Esophagus muscularis mucosa (tissue), 3 donors: ENCODE data around the gene CIRBP.

Experiments used
- POLR2A ChIP-seq: fragments of 450-650 bp; IDR thresholded peaks from one replicate; pipeline ENCODE4 v1.6.1; 2017; ENCODE audit warnings: antibody characterized with exemption, moderate library complexity, mild to moderate bottlenecking, low read depth
- POLR2AphosphoS5 ChIP-seq, 2 donors: sonication (generic); formaldehyde crosslinking; IDR thresholded peaks; one replicate each; pipeline ENCODE4 v1.6.1; 2017; ENCODE audit warnings: antibody characterized with exemption in 2 of 2
- TF ChIP-seq, protein P1 (sequence below), 3 experiments: fragments of 200-600 bp in 2 of 3; fragments of 450-650 bp in 1 of 3; sonication (generic) in 2 of 3; IDR thresholded peaks; one replicate each; pipeline ENCODE4 v1.5.1; 2017 to 2019; ENCODE audit warnings: antibody characterized with exemption in 3 of 3, mild to moderate bottlenecking in 2 of 3, moderate library complexity in 1 of 3

DNA sequence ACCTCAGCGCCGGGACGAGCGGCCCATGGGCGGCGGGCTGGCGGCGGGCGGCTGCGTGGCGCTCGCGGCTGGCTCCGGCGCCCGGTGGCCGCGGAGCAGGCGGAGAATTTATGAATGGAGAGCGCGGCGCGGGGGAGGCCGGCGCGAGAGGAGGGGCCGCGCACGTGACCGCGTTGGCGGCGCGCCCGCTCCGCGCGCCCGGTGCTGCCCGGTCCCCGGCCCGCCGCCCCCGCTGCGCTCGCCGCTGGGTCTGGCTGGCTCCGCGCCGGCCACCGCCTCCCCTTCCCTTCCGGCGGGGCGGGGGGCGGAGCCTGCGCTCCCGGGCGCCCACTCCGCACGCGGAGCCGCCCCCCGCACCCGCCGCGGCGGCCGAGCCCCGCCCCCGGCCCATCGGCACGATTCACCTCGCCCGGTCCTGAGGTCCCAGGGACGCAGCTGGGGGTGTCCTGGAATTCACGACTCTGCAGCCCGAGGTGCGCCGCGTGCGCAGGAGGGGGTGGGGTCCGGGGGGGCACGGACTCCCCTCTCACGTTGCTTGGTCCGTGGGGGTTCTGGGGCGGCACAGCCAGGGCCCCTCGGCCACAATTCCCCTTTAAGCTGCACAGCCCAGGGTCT is 31.3 kb upstream of the CIRBP start, which contains the start of gene CBARP:
- TF ChIP-seq, protein P1, sequence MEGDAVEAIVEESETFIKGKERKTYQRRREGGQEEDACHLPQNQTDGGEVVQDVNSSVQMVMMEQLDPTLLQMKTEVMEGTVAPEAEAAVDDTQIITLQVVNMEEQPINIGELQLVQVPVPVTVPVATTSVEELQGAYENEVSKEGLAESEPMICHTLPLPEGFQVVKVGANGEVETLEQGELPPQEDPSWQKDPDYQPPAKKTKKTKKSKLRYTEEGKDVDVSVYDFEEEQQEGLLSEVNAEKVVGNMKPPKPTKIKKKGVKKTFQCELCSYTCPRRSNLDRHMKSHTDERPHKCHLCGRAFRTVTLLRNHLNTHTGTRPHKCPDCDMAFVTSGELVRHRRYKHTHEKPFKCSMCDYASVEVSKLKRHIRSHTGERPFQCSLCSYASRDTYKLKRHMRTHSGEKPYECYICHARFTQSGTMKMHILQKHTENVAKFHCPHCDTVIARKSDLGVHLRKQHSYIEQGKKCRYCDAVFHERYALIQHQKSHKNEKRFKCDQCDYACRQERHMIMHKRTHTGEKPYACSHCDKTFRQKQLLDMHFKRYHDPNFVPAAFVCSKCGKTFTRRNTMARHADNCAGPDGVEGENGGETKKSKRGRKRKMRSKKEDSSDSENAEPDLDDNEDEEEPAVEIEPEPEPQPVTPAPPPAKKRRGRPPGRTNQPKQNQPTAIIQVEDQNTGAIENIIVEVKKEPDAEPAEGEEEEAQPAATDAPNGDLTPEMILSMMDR (IDR thresholded peaks at IDR 0.05), result no peak
- TF ChIP-seq POLR2A, result no peak
- no peak for TF ChIP-seq POLR2AphosphoS5 (IDR thresholded peaks at IDR 0.05)
